Hepatocyte (in vitro differentiated cells): ENCODE measurements around the gene MRGPRF. TPM values are rescaled to one million over a fixed set of nuclear protein-coding genes. Genes with fewer than 3 reads are reported as not detected.

ENCODE experiments used
- DNase-seq: peaks from one replicate; pipeline ENCODE4 v3.0.0-alpha.2; 2016; ENCODE audit warnings: low spot score
- H2AFZ ChIP-seq: fragments of 200-600 bp; sonication (generic); 2 replicates; pipeline ENCODE4 v1.6.0; 2016; ENCODE audit warnings: antibody characterized with exemption, mild to moderate bottlenecking
- H3K27ac ChIP-seq: fragments of 200-600 bp; sonication (generic); 2 replicates; pipeline ENCODE4 v1.5.1; 2016; ENCODE audit warnings: mild to moderate bottlenecking
- H3K27me3 ChIP-seq: fragments of 200-600 bp; sonication (generic); 2 replicates; pipeline ENCODE4 v1.6.1; 2016
- H3K36me3 ChIP-seq: fragments of 200-600 bp; sonication (generic); replicated peaks from 2 replicates; pipeline ENCODE4 v1.5.1; 2016; ENCODE audit warnings: low read depth; ENCODE audit not compliant: insufficient read depth
- H3K4me1 ChIP-seq: fragments of 200-600 bp; sonication (generic); 2 replicates; pipeline ENCODE4 v1.5.1; 2016; ENCODE audit warnings: mild to moderate bottlenecking, moderate library complexity; ENCODE audit not compliant: insufficient read depth
- H3K4me2 ChIP-seq: fragments of 200-600 bp; sonication (generic); 2 replicates; pipeline ENCODE4 v1.6.0; 2016
- H3K4me3 ChIP-seq: fragments of 200-600 bp; sonication (generic); 2 replicates; pipeline ENCODE4 v1.5.1; 2016; ENCODE audit warnings: mild to moderate bottlenecking
- H3K79me2 ChIP-seq: fragments of 200-600 bp; sonication (generic); 2 replicates; pipeline ENCODE4 v1.6.0; 2017; ENCODE audit warnings: mild to moderate bottlenecking
- H3K9me2 ChIP-seq: fragments of 200-600 bp; sonication (generic); replicated peaks from 2 replicates; pipeline ENCODE4 v1.6.0; 2017; ENCODE audit warnings: mild to moderate bottlenecking; ENCODE audit not compliant: insufficient read depth
- H3K9me3 ChIP-seq: fragments of 200-600 bp; sonication (generic); 2 replicates; pipeline ENCODE4 v1.5.1; 2016; ENCODE audit warnings: low read depth, mild to moderate bottlenecking
- H4K20me1 ChIP-seq: fragments of 200-600 bp; sonication (generic); 2 replicates; pipeline ENCODE4 v1.6.0; 2016; ENCODE audit warnings: mild to moderate bottlenecking; ENCODE audit not compliant: insufficient read depth, poor library complexity, severe bottlenecking
- CTCF ChIP-seq: fragments of 200-600 bp; sonication (generic); IDR thresholded peaks from 2 replicates; pipeline ENCODE4 v1.5.1; 2016; ENCODE audit warnings: antibody characterized with exemption, mild to moderate bottlenecking; ENCODE audit not compliant: poor library complexity
- EZH2 ChIP-seq: fragments of 200-600 bp; sonication (generic); IDR thresholded peaks from 2 replicates; pipeline ENCODE4 v1.6.1; 2016; ENCODE audit warnings: antibody characterized with exemption, mild to moderate bottlenecking, borderline replicate concordance
- EZH2phosphoT487 ChIP-seq: fragments of 200-600 bp; sonication (generic); IDR thresholded peaks from one replicate; pipeline ENCODE4 v1.6.1; 2018; ENCODE audit warnings: antibody characterized with exemption, mild to moderate bottlenecking, low read depth, moderate library complexity; ENCODE audit not compliant: unreplicated experiment, severe bottlenecking
- WGBS: methylation state at CpG from one replicate; pipeline ENCODE4 v1.1.6; 2016; ENCODE audit warnings: low lambda C conversion rate; ENCODE audit errors: missing lambda C conversion rate; 5-methylcytosine and 5-hydroxymethylcytosine counted together
- polyA plus RNA-seq: library from polyadenylated mRNA; unstranded; fragments of >200 nt; fragmentation: Nextera tagmentation; extraction: Ambion mirVana; gene quantifications from 2 replicates; pipeline ENCODE4 v1.2.1, GENCODE V29; 2016
- total RNA-seq: library from RNA; depleted of rRNA; stranded (reverse); fragments of >200 nt; gene quantifications from 2 replicates; pipeline ENCODE4 v1.2.3, GENCODE V29; 2014

Gene MRGPRF
- total and polyA plus RNA-seq, 2 experiments from 2014 or later, result 6.5 to 7.5 TPM

- Histone ChIP-seq H3K4me3 (no peak overlapping the region), H3K36me3 (no peaks in the 10 kb centered on the region), H3K4me2 (no peak overlapping the region), H4K20me1 (no peaks in the 10 kb centered on the region), H3K9me2 (no peaks in the 10 kb centered on the region), H3K4me1 (no peaks in the 10 kb centered on the region), H3K27ac (no peak overlapping the region), H2AFZ (no peak overlapping the region), H3K9me3 (no peaks in the 10 kb centered on the region), H3K79me2 (no peaks in the 10 kb centered on the region), H3K27me3 (no peaks in the 10 kb centered on the region)
- TF ChIP-seq EZH2 (no peak), CTCF (no peak), EZH2phosphoT487 (no peak)
- DNase-seq, result no peak
- 85% methylated on average over 6 of the region's 6 CpGs for WGBS
Observed at GRCh38 chr11:68994894-68995285, 18.2 kb downstream of the MRGPRF start.

- 91% methylated on average over 26 of the region's 28 CpGs for WGBS
- no peaks in the 10 kb centered on the region for H3K9me2 ChIP-seq
- DNase-seq, result no peak
- H2AFZ ChIP-seq, result no peak overlapping the region
- TF ChIP-seq CTCF (no peak), EZH2phosphoT487 (no peak), EZH2 (no peak)
- H3K9me3 ChIP-seq, result no peaks in the 10 kb centered on the region
- no peaks in the 10 kb centered on the region for H3K36me3 ChIP-seq
- no peak overlapping the region for H3K27ac ChIP-seq
- no peaks in the 10 kb centered on the region for H4K20me1 ChIP-seq
- no peak overlapping the region for H3K4me2 ChIP-seq
- no peaks in the 10 kb centered on the region for H3K27me3 ChIP-seq
- H3K4me1 ChIP-seq, result no peaks in the 10 kb centered on the region
- H3K79me2 ChIP-seq, result no peaks in the 10 kb centered on the region
- H3K4me3 ChIP-seq, result no peak overlapping the region
Observed at GRCh38 chr11:68994161-68994893, 18.7 kb downstream of the MRGPRF start.

GRCh38 chr11:68993546-68993945, 19.5 kb downstream of the MRGPRF start:
- H3K4me3 ChIP-seq, result no peak overlapping the region
- H3K79me2 ChIP-seq, result no peaks in the 10 kb centered on the region
- TF ChIP-seq EZH2phosphoT487 (no peak), CTCF (no peak), EZH2 (no peak)
- H3K9me3 ChIP-seq, result no peaks in the 10 kb centered on the region
- no peaks in the 10 kb centered on the region for H3K36me3 ChIP-seq
- H3K27ac ChIP-seq, result no peak overlapping the region
- no peak overlapping the region for H2AFZ ChIP-seq
- no peaks in the 10 kb centered on the region for H3K27me3 ChIP-seq
- no peaks in the 10 kb centered on the region for H3K4me1 ChIP-seq
- no peak overlapping the region for H3K4me2 ChIP-seq
- DNase-seq, result no peak
- 87% methylated on average over 7 of the region's 7 CpGs for WGBS
- no peaks in the 10 kb centered on the region for H3K9me2 ChIP-seq
- no peaks in the 10 kb centered on the region for H4K20me1 ChIP-seq
